Mammary epithelial cell (primary cell): ENCODE data around the gene RABGAP1L.

Experiments
- CTCF ChIP-seq, 2 donors: IDR thresholded peaks in 1 of 2; conservative IDR thresholded peaks in 1 of 2; 2 replicates each; pipeline ENCODE4 v1.5.1; 2011 to 2012; ENCODE audit warnings: inconsistent platforms in 2 of 2, low read length in 2 of 2, mild to moderate bottlenecking in 2 of 2, control low read depth in 1 of 2, low read depth in 1 of 2; ENCODE audit not compliant: insufficient read depth in 1 of 2; ENCODE audit errors: extremely low read depth in 1 of 2
- EZH2 ChIP-seq: IDR thresholded peaks from 2 replicates; pipeline ENCODE4 v1.6.1; 2012; ENCODE audit warnings: low read length, inconsistent platforms, borderline replicate concordance

GRCh38 chr1:174215766-174216165 is 56.4 kb downstream of the RABGAP1L start:
- TF ChIP-seq CTCF (conservative IDR thresholded peaks at IDR 0.05 in 1 of 2, IDR thresholded peaks at IDR 0.05 in 1 of 2; ENCODE audit: extremely low read depth in 1 of 2, insufficient read depth in 1 of 2, low read depth in 1 of 2, low read length in 2 of 2) = no peak
- no peak for TF ChIP-seq EZH2
